T-helper 1 cell (primary cell): ENCODE measurements around the gene MYH13.
A peak's percentile ranks its signal among the peaks of the same experiment; 100 is the strongest.

Experiments used
- DNase-seq, 5 donors: peaks; one replicate each; pipeline ENCODE4 v3.0.0-alpha.2; 2012 to 2020

The MYH13 gene

GRCh38 chr17:10339051-10339450 is 33.8 kb downstream of the MYH13 start:
- DNase-seq: no peak

- DNase-seq: no peak
Observed at GRCh38 chr17:10337976-10338375, 34.8 kb downstream of the MYH13 start.

GRCh38 chr17:10337136-10337535 is 35.7 kb downstream of the MYH13 start:
- no peak for DNase-seq

GRCh38 chr17:10336393-10336792 is 36.4 kb downstream of the MYH13 start:
- DNase-seq: no peak

DNA sequence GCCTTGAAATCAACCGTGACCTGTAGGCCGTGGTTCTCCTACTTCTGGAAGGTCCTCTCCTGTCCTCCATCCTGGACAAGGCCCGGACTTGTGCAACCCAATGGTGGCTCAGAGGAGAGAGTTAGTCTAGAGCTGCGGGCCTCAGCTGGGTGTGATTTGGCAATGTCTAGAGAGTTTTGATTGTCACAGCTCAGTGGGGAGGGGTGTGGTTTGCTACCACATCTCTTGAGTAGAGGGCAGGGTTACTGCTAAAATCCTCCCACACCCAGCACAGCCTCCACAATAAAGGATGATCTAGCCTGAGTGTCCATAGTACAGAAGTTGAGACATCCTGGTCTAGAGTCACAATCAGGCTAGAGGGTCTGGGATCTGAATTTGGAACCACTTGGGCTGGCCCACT is 40.3 kb downstream of the MYH13 start:
- DNase-seq: no peak

GRCh38 chr17:10328971-10329923 is 43.6 kb downstream of the MYH13 start:
- no peak for DNase-seq

DNA sequence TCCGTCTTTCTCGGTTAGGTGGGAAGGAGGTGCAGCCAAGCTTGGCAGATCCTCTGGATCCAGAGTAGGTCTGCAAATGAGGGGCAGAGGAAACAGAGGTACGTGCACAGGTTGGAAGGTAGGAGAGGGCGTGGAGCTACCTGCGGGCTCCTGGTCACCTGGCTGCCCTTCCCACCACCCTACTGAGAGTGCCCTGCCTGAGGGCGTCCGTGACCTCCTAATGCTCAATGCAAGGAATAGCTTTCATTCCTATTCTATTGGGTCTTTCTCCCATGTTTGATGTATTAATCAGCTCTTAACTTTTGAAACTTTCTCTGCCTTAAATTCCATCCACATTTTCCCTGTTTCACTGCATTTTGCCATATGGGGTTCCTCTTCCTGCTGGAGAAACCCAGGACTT is 44.6 kb downstream of the MYH13 start:
- no peak for DNase-seq

DNA sequence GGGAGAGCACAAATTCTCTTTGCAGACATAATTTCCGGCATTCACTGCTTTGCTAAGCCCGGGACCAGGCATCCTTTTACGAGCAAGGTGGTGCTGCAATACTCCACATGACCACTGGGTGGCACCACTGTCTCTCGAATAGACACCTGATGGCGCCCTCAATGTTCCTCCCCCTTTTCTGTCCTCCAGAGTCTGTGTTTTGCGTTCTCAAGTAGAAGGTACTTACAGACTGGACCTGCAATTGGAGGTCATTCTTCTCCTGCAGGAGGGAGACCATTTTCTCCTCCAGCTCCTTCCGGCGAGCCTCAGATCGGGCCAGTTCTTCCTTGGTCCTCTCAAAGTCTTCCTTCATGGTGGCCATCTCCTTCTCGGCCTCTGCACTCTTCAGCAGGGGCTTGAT is 45.2 kb downstream of the MYH13 start:
- DNase-seq: peak in 3 of 5 donors; percentile 22 to 55 (median 42)

GRCh38 chr17:10325031-10325695 is 47.6 kb downstream of the MYH13 start:
- no peak for DNase-seq

DNA sequence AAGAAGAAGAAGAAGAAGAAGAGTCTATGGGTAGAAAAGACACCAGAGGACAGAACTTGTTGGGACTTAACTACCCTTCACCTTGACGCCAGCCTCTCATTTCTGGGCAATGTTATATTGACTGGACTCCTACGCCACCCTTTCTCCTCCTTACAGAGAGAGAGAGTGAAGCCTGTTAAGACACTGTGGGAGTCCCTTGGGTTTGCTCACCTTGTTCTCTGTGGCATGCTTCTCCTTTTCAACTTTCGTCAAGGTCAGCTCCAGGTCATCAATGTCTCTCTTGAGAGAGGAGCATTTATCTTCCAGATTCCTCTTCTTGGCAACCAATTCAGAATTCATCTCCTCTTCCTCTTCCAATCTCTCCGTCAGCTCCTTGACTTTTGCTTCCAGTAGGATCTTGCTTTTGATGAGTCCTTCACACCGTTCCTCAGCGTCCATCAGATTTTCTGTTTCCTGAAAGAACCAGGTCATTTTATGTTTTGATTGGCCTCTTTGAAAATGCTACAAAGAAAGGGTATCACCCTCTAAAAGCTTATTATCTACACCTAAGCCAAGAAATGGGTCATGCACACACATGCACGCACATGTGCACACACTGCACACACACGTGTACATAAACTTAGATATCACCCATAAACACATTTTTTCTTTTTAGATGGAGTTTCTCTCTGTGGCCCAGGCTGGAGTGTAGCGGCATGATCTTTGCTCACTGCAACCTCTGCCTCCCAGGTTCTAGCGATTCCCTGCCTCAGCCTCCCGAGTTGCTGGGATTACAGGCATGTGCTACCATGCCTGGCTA is 48.8 kb downstream of the MYH13 start:
- no peak for DNase-seq

GRCh38 chr17:10318535-10318934 is 54.3 kb downstream of the MYH13 start:
- no peak for DNase-seq

DNA sequence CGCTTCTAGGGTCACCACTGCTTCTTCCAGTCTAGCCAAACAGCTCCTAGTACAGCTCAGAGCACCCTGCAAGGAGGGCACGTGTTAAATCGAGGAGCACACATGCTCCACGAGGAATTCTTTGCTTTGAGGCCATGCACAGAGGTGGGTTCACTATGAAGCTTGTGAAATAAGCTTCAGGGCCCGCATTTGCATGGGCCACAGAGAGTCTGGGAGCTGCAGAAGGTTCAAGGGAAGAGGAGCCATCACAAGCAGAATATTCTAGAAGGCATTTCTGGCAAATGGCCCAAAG is 55.3 kb downstream of the MYH13 start:
- DNase-seq: no peak

- peak in 1 of 5 donors; percentile 15 for DNase-seq
Observed at GRCh38 chr17:10316801-10317542, 55.8 kb downstream of the MYH13 start.

- DNase-seq: no peak
Observed at GRCh38 chr17:10314329-10314728, 58.5 kb downstream of the MYH13 start.

- no peak for DNase-seq
Observed at GRCh38 chr17:10313037-10313672, 59.7 kb downstream of the MYH13 start.

DNA sequence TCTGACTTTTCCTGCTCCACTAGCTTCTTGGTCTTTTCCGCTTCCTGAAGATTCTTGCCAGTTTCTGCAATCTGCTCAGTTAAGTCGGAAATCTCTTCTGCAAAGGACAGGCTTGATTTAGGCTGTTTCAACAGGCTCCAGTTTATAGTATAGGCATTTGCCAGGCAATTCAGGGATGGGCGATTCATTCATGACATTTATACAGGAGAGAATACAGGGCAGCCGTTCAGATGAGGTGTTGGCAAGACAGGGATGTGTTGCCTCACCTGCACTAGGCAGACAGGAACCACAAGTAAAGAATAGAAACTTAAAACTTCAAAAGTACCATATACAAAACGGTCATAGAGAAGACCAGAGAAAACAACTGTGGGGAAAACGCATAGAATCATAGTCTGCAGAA is 61.7 kb downstream of the MYH13 start:
- DNase-seq: no peak

DNA sequence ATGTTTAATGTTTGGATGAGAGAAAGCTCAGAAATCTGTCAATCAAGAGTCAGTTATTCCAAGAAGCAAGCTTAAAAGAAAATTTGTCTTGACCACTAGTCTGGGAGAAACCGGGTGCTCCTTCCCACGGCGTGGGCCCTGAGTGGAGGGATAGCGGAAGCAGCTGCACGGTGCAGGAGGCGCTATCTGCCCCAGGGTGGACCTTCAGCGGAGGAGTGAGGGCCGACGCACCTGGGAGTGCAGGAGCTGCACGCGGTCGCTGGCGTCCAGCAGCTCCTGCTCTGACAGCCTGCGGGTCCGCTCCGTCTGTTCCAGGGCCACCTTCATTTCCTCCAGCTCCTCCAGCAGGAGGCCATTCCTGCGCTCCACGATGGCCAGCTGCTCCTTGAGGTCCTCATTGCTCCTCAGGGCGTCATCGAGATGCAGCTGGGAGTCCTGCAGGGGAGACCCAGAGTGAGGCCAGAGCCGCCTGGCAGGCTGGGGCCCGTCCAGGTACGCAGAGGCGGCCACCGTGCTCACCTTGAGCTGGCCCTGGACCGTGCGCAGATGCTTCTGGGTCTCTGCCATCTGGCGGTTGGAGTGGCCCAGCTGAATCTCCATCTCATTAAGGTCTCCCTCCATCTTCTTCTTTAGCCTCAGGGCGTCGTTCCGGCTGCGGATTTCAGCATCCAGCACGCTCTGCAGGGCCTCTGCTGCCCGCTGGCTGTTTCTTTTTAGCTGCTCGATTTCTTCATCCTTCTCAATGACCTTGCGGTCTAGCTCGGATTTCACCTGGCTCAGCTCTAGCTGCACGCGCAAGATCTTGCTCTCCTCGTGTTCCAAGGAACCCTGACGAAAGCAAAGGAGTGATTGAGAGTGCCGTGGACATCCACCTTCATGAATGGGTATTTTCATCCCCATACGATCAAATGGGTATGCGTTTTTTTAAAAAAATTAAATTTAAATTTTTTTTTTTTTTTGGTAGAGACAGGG is 63.5 kb downstream of the MYH13 start:
- no peak for DNase-seq

DNA sequence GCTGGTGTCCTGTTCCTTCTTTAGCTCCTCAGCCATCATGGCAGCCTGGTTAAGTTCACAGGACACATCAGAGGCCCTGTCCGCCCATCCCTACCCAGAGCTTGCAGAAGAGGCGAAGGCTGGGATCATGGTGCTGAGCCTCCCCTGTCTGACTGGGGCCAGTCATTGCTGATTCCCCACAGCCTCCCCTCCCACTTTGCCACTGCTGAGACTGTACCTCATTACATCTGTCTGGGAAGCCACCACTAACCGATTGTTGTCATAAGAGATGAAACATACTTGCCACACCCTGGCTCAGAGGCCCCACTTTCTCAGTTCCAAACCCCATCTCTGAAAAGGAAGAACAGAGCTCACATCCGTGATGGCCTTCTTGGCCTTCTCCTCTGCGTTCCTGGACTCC is 66.2 kb downstream of the MYH13 start:
- DNase-seq: no peak

GRCh38 chr17:10305398-10305797 is 67.4 kb downstream of the MYH13 start:
- no peak for DNase-seq

GRCh38 chr17:10304758-10305300 is 68.0 kb downstream of the MYH13 start:
- no peak for DNase-seq

GRCh38 chr17:10297691-10298090 is 75.1 kb downstream of the MYH13 start:
- DNase-seq: no peak
